Stomach smooth muscle (tissue), 2 donors: ENCODE data around the gene TTC7B.

ENCODE experiments used
- H3K27ac ChIP-seq: one replicate; pipeline ENCODE4 v1.7.0; 2013; ENCODE audit warnings: mild to moderate bottlenecking, low read length, inconsistent platforms
- H3K27me3 ChIP-seq, 2 donors: one replicate each; pipeline ENCODE4 v1.7.0; 2013; ENCODE audit warnings: low read length in 2 of 2; ENCODE audit not compliant: insufficient read depth in 2 of 2, control insufficient read depth in 1 of 2
- H3K36me3 ChIP-seq, 2 donors: one replicate each; pipeline ENCODE4 v1.7.0; 2013; ENCODE audit warnings: low read length in 2 of 2; ENCODE audit not compliant: control insufficient read depth in 2 of 2, insufficient read depth in 2 of 2
- H3K4me1 ChIP-seq: one replicate; pipeline ENCODE4 v1.7.0; 2013; ENCODE audit warnings: low read length; ENCODE audit not compliant: control insufficient read depth, insufficient read depth
- H3K4me3 ChIP-seq, 2 donors: one replicate each; pipeline ENCODE4 v1.7.0; 2013; ENCODE audit warnings: low read length in 2 of 2
- H3K9ac ChIP-seq, 2 donors: one replicate each; pipeline ENCODE4 v1.7.0; 2013; ENCODE audit warnings: low read length in 2 of 2, mild to moderate bottlenecking in 1 of 2
- H3K9me3 ChIP-seq, 2 donors: one replicate each; pipeline ENCODE4 v1.7.0; 2013; ENCODE audit warnings: low read length in 2 of 2; ENCODE audit not compliant: control insufficient read depth in 2 of 2
- donor health status: healthy.
- donor health status: Pancreatic carcinoma.

TTC7B gene

DNA sequence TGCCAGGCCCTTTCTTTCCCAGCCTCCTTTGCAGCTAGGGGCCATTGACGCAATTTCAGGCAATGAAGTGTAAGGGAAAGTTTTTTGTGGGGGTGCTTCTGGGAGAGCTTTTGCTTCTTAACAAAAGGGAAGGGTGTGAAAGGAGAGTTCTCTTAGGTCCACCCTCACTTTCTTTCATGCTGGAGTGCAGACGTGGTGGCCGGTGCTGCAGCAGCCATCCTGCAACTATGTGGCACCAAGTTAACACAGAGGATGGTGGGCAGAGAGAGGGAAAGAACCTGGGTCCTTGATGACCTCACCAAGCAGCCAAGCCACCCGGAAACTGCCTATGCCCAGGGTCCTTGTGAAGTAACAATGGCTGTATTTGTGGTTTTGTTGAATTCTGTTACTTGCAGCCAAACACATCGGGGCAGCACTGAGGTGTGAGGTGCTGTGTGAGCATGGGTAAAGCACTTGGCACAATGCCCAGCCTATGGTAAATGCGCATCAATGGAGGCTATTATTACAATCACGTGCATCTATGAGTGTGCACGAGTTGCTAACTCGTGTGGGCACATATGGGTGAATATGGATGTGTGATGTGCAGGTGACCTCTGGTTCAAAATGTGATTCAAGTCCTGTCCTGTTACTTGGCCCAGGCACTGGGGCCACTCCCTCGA, 296.8 kb downstream of the TTC7B start:
- Histone ChIP-seq H3K27ac (peak overlapping the region; percentile 90), H3K27me3 (no peaks in the 10 kb centered on the region), H3K4me3 (no peak overlapping the region), H3K9me3 (peaks cover 0 to 7% of the 10 kb centered on the region in 2 donors), H3K9ac (no peak overlapping the region), H3K36me3 (no peaks in the 10 kb centered on the region), H3K4me1 (peaks cover 71% of the 10 kb centered on the region)

DNA sequence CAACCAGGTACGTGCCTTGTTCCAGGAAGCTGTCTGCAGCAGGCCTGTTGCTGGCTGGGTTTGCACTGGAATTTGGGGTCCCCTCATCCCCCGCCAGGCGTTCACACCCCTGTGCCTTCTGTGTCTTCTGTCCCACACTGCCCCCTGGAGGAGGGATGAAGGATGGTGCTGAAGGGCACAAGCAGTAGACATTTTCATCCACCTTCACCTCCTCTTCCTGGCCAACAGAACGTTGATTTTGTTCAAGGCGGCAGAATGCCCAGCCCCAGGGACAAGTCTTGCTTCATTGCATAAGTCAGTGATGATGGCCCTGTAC, 297.3 kb downstream of the TTC7B start:
- no peaks in the 10 kb centered on the region for H3K36me3 ChIP-seq
- no peaks in the 10 kb centered on the region for H3K27me3 ChIP-seq
- H3K4me1 ChIP-seq = peaks cover 70% of the 10 kb centered on the region
- H3K9me3 ChIP-seq = peaks cover 0 to 7% of the 10 kb centered on the region in 2 donors
- no peak overlapping the region for H3K9ac ChIP-seq
- peak overlapping the region; percentile 90 for H3K27ac ChIP-seq
- H3K4me3 ChIP-seq = peak overlapping the region in 1 of 2 donors; percentile 35

DNA sequence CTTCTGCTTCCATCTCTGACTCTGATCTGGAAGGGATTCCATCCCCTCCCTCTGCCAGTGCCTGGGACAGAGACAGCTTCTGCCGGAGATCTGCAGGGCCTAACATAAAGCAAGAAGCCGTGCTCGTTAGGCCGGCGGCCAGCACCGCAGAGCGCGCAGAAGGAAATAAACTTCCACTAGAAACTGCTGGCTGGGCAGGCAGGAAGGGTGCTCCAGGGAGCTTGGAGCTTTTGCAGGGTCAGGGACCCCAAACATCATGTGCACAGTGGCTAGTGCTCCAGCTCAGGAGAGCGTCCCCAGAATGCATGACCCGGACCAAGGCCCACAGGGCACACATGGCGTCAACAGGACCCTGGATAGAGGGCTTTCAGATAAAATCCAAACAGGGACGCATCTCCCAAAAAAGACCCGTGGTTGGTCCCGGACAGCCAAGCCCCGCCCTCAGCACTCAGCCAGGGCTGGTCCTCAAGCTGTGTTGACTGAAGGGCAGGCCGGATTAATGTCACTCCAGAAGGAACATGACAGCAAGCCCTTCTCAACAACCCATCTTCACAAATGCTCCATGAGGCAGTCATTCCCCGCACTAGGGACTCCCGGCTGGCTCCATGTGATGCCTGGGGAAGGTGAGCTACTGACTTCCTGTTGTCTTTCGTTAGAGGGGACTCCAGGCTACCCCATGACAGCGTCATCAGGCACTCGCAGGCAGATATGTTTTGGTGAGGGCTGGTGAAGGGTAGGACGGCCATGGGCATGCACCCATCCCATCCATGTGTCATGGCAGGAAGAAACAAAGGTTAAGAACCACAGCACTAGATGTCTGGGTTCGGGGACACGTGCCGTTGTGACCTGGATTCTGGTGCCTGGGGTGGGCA, 297.9 kb downstream of the TTC7B start:
- H3K9me3 ChIP-seq = peaks cover 0 to 7% of the 10 kb centered on the region in 2 donors
- H3K36me3 ChIP-seq = no peaks in the 10 kb centered on the region
- H3K27me3 ChIP-seq = no peaks in the 10 kb centered on the region
- peak overlapping the region in 1 of 2 donors; percentile 51 for H3K9ac ChIP-seq
- H3K4me3 ChIP-seq = peak overlapping the region in 1 of 2 donors; percentile 35
- H3K27ac ChIP-seq = peak overlapping the region; percentile 90
- peaks cover 70% of the 10 kb centered on the region for H3K4me1 ChIP-seq

DNA sequence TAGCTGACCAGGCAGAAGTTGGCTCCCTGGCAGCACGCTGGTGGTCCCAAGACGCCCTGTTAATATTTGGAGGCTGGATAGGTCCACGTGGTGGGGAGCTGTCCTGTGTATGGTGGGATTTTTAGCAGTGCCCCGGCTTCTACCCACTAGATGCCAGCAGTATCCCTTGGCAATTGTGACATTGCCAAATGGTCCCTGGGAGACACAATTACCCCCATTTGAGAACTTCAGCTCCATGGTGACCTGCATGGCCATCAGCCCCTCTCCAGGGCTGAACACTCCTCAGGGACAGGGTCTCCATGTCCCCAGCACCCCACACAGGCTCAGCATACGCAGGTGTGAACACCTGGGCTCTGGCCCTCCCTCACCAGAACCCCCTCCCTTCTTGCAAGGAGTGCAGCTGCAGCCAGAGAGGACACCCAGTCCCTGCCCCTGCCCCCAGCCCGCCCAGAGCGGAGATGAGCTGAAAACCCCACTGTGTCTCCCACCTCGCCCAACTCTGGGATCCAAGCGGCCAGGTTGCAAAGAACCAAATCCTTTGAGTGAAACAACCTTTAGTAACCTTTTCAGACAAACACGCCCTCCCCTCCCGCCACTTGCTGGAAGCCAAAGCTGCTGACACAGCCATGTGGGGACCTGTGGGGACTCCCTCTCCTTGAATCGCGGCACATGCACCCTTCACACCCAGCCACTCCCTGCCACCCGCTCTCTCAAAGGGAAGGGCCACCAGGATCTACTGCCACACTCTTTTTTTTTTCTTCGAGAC, 299.0 kb downstream of the TTC7B start:
- Histone ChIP-seq H3K4me3 (peak overlapping the region in 1 of 2 donors; percentile 35), H3K36me3 (no peaks in the 10 kb centered on the region), H3K27ac (peak overlapping the region; percentile 90), H3K9me3 (peaks cover 0 to 7% of the 10 kb centered on the region in 2 donors), H3K4me1 (peaks cover 70% of the 10 kb centered on the region), H3K27me3 (no peaks in the 10 kb centered on the region), H3K9ac (no peak overlapping the region)

DNA sequence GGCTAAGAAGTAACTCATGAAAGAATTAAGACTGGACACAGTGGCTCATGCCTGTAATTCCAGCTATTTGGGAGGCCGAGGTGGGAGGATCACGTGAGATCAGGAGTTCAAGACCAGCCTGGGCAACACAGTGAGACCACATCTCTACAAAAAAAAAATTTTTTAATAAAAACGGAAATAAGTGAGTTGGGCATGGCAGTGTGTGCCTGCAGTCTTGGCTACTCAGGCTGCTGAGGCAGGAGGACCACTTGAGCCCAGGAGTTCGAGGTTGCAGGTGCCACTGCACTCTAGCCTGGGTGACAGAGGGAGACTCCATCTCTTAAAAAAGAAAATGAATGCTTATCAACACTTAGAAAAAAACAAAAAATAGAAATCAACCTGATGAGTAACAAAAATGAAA, 301.7 kb downstream of the TTC7B start:
- H3K9me3 ChIP-seq = peaks cover 0 to 3% of the 10 kb centered on the region in 2 donors
- H3K9ac ChIP-seq = no peak overlapping the region
- H3K4me3 ChIP-seq = no peak overlapping the region
- peaks cover 55% of the 10 kb centered on the region for H3K4me1 ChIP-seq
- H3K27ac ChIP-seq = peak overlapping the region; percentile 82
- no peaks in the 10 kb centered on the region for H3K36me3 ChIP-seq
- H3K27me3 ChIP-seq = no peaks in the 10 kb centered on the region

DNA sequence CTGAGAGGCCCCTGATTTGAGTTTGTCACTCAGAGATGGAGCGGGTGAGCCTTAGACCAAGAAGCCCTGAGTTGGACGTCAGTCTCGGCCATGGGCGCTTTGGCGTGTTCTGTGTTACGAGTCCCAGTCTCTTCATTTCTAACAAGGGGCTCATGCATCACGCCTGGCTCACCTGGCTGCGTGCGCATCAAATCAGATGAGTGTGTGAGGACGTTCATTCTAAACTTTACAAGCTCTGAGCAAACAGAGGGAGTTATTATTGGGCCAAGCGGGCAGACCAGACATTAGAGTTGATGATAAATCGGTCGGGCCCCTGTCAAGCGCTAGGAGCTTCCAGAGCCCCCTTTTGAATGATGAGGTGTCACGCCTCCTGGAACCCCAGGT, 302.2 kb downstream of the TTC7B start:
- Histone ChIP-seq H3K9me3 (no peaks in the 10 kb centered on the region), H3K27me3 (no peaks in the 10 kb centered on the region), H3K9ac (peak overlapping the region; percentile 21 to 42), H3K4me3 (no peak overlapping the region), H3K36me3 (no peaks in the 10 kb centered on the region), H3K4me1 (peaks cover 52% of the 10 kb centered on the region), H3K27ac (peak overlapping the region; percentile 82)

DNA sequence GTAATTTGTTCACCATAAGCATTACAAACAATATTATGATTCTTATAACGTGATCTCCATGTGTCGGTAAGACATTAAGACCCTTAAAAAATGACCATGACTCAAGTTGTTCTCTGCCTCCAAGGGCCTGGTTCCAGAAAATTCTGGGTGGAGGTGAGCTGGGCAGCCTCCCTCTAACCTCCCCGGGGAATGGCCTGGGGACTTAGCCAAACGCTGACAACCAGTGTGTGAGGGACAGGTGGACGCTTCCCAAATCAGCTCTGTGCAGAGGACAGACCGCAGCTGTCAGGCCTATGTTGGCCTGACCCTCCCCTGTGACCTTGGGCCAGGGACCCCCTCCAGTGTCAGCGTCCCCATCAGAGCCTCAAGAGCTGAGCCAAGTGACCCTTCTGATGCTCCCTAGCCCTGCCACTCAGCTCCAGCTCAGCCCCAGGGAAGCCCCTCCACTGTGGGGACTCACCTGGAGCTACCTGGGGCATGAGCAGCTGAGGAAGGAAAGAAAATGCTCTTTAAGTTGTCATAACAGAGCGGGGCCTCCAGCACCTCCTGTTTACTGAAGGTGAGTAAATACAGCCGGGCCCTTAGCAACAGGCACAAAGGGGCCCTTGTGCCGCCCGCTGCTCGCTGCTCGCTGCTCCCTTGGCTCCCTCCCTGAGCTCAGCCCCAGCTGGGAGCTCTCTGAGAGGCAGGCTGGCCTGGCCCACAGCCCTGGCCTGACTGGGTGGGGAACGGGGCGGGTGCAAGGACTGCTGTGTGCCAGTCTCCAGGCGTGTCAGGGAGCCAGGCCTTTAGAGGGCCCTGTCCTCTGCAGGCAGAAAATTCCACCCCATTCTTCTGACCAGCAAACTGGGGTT, 302.8 kb downstream of the TTC7B start:
- Histone ChIP-seq H3K9ac (peak overlapping the region in 1 of 2 donors; percentile 47), H3K36me3 (no peaks in the 10 kb centered on the region), H3K27me3 (no peaks in the 10 kb centered on the region), H3K4me3 (no peak overlapping the region), H3K27ac (peak overlapping the region; percentile 82), H3K4me1 (peaks cover 46% of the 10 kb centered on the region), H3K9me3 (no peaks in the 10 kb centered on the region)

DNA sequence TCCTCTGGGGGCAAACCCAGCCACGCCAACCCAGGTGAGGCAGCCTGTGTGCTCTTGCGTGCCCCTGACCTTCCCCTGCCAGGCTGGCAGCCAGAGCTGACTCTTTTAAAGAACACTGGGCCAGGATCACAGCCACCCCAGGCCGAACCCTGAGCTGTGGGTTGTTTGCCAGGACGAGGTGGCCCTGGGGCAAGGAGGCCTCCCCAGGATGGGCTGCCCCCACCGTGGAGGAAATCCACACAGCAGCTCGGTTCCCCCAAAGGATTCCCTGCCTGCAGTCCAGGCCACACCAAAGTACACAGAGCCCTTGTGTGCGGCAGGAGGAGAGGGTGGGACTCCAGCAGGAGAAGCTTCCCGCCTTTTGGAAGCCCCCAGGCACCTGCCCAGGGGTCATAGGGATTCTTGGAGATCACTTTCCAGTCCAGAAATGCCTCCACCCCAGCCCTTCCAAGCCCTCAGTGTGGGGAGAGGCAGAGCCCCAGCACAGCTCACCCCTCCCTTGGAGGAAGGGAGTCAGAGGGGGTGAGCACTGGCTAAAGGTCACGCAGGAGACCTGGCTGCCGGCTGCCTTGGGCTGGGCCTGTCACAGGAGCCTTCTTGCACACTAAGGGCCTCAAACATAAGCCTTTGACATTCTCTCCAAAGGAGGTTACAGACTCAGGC, 303.8 kb downstream of the TTC7B start:
- Histone ChIP-seq H3K27me3 (no peaks in the 10 kb centered on the region), H3K9ac (peak overlapping the region in 1 of 2 donors; percentile 21), H3K4me1 (peaks cover 37% of the 10 kb centered on the region), H3K9me3 (no peaks in the 10 kb centered on the region), H3K4me3 (no peak overlapping the region), H3K27ac (peak overlapping the region; percentile 82), H3K36me3 (no peaks in the 10 kb centered on the region)

DNA sequence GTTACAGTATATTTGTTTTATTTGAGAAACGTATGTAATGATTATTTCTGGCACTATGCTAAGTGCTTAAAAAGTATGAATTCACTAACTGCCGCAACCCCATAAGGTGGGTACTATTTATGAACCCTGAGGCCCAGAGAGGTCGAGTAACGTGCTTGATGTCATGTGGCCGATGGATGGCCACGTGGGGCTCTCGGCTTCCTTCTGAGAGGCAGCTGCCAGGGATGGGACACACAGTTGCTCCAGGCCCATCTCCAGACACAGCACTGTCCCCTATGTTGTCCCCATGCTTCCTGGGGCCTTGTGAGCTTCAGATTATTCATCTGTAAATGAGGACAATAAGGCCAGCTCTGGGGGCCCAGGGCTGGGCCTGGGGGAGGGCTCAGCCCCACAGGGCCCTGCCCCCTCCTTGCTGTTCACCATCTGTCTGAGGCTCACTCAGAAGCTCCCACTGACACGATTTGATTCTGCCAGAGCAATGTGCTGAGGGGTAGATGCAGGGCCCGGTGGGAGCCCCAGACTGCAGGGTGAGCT, 304.4 kb downstream of the TTC7B start:
- no peaks in the 10 kb centered on the region for H3K9me3 ChIP-seq
- H3K27me3 ChIP-seq = no peaks in the 10 kb centered on the region
- peak overlapping the region; percentile 82 for H3K27ac ChIP-seq
- H3K4me3 ChIP-seq = no peak overlapping the region
- H3K36me3 ChIP-seq = no peaks in the 10 kb centered on the region
- peaks cover 31% of the 10 kb centered on the region for H3K4me1 ChIP-seq
- H3K9ac ChIP-seq = no peak overlapping the region
